ENCODE results near the gene PARP8.

DNA sequence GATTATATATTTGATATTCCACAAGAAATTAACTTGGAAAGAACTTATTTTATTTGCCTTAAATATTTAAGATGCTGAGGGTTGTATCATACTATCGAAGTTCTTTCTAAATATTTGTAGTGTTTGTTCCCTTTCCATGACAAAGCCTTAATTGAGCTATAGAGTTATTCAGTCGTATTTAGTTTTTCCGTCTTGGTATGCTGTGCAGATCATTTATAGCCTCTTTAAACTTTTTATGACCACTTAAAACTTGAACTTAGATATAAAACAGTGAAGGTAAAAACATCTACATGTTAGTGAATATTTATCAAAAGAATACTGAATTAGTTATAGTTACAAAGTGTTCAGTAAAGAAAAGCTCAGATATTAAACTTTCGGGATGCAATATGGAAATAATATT, 74.4 kb downstream of the PARP8 start:
- TF ChIP-seq, protein P1, sequence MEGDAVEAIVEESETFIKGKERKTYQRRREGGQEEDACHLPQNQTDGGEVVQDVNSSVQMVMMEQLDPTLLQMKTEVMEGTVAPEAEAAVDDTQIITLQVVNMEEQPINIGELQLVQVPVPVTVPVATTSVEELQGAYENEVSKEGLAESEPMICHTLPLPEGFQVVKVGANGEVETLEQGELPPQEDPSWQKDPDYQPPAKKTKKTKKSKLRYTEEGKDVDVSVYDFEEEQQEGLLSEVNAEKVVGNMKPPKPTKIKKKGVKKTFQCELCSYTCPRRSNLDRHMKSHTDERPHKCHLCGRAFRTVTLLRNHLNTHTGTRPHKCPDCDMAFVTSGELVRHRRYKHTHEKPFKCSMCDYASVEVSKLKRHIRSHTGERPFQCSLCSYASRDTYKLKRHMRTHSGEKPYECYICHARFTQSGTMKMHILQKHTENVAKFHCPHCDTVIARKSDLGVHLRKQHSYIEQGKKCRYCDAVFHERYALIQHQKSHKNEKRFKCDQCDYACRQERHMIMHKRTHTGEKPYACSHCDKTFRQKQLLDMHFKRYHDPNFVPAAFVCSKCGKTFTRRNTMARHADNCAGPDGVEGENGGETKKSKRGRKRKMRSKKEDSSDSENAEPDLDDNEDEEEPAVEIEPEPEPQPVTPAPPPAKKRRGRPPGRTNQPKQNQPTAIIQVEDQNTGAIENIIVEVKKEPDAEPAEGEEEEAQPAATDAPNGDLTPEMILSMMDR (IDR thresholded peaks at IDR 0.05; ENCODE audit: low read length) = no peak
- no peak for TF ChIP-seq EZH2 (IDR thresholded peaks at IDR 0.05; ENCODE audit: borderline replicate concordance, low read length)
